HG03135 (cell line): ENCODE measurements around the gene FCGR3A.
"Not testable (repeated sequence)": the region's sequence is repeated elsewhere in the genome, so short reads cannot be mapped to it uniquely, and the experiment has no call there.

Experiments used
- ATAC-seq: cut with Tn5 transposase; IDR thresholded peaks from one replicate; pipeline ENCODE4 v1.9.1; 2021; ENCODE audit warnings: mild to moderate bottlenecking, moderate library complexity; ENCODE audit not compliant: unreplicated experiment

The FCGR3A gene

GRCh38 chr1:161531986-161532643 is 17.5 kb downstream of the FCGR3A start:
- ATAC-seq, result no peak

DNA sequence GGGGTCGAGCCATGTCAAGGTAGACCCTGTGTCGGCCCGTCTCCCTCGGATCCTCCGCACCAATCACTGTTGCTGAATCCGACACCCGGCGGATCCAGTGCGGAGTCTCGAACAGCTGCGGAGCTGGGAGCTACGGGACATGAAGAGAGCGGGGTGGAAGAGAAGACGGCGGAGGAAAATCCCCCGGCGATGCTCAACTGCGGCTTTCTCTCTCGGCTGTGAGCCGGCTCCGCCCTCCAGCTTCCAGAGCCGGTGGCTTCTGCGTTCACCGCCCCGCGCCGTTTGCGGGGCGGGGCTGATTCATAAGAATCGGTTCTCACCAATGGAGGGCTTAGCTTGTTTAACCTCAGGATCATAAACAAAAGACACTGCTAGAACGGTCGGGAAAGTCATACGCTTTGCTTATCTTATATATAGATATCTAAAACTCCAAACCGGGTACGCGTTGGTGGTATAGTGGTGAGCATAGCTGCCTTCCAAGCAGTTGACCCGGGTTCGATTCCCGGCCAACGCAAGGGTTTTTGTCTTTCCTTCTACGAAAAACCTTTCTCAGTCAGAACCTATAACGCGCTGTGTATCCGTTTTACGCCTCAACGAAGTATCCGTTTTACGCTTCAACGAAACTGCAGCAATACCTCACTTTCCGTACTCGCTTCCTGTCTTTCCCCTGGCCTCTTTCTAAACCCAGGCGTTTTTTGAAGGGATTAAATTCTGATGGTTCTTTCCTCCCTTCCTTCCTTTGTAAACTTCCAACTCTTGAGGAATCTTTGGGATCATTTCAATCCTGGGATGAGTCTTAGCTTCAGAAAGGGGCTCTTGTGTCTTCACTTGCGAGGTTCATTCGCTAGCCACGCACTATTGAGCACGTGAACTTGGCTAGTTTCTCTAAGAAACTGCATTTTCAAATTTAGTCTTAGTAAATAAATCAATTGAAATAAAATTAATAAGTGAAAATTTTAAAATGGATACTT is 18.7 kb downstream of the FCGR3A start:
- ATAC-seq, result peak; percentile 68

GRCh38 chr1:161530158-161530557 is 19.5 kb downstream of the FCGR3A start:
- ATAC-seq, result not testable (repeated sequence)

DNA sequence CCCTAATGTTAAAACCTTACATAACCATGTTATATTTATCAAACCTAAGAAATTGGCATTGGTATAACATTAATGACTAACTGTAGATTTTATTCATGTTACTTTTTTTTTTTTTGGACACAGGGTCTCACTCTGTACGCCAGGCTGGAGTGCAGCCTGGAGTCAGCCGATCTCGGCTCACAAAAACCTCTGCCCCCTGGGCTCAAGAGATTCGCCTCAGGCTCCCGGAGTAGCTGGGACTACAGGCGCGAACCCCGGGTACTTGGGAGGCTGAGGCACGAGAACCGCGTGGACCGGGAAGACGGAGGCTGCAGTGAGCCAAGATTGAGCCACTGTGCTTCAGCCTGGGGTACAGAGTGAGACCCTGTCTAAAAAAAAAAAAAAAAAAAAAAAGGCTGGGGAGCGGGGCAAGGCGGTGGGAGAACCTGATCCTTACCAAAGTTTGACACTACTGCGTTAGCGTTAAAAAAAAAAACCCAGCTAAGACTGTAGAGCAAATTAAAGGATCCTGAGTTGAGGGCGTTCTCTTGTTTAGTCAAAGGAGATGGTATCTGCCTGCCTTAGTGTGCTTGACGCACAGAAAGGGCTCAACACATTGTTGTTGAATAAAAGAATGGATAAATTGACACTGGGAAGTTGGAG is 20.0 kb downstream of the FCGR3A start:
- ATAC-seq, result not testable (repeated sequence)

DNA sequence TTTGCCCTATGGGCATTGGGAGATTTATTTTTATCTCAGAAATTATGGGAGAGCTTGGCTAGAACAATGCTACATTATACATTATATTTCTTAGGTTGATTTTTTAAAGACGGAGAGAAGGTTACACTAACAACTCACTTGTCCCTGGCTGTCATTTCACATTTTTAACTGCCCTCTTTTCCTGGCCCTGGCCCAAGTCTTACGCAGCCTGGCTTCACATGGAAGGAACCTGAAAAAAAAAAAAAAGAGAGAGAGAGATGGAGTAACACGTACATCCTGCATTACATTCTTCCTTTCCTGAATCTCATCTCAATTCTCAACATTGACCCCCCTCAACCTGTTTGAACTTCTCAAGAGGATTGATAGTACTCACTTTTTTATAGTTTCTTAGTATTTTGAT is 21.1 kb downstream of the FCGR3A start:
- not testable (repeated sequence) for ATAC-seq

DNA sequence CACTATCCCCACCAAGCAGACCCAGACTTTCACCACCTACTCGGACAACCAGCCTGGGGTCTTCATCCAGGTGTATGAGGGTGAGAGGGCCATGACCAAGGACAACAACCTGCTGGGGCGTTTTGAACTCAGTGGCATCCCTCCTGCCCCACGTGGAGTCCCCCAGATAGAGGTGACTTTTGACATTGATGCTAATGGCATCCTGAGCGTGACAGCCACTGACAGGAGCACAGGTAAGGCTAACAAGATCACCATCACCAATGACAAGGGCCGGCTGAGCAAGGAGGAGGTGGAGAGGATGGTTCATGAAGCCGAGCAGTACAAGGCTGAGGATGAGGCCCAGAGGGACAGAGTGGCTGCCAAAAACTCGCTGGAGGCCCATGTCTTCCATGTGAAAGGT is 23.7 kb downstream of the FCGR3A start:
- not testable (repeated sequence) for ATAC-seq

DNA sequence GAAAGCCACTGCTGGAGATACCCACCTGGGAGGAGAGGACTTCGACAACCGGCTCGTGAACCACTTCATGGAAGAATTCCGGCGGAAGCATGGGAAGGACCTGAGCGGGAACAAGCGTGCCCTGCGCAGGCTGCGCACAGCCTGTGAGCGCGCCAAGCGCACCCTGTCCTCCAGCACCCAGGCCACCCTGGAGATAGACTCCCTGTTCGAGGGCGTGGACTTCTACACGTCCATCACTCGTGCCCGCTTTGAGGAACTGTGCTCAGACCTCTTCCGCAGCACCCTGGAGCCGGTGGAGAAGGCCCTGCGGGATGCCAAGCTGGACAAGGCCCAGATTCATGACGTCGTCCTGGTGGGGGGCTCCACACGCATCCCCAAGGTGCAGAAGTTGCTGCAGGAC is 24.3 kb downstream of the FCGR3A start:
- ATAC-seq, result not testable (repeated sequence)

- peak; percentile 15 for ATAC-seq
These were observed 24.8 kb downstream of the FCGR3A start for GRCh38 chr1:161524742-161525291.

DNA sequence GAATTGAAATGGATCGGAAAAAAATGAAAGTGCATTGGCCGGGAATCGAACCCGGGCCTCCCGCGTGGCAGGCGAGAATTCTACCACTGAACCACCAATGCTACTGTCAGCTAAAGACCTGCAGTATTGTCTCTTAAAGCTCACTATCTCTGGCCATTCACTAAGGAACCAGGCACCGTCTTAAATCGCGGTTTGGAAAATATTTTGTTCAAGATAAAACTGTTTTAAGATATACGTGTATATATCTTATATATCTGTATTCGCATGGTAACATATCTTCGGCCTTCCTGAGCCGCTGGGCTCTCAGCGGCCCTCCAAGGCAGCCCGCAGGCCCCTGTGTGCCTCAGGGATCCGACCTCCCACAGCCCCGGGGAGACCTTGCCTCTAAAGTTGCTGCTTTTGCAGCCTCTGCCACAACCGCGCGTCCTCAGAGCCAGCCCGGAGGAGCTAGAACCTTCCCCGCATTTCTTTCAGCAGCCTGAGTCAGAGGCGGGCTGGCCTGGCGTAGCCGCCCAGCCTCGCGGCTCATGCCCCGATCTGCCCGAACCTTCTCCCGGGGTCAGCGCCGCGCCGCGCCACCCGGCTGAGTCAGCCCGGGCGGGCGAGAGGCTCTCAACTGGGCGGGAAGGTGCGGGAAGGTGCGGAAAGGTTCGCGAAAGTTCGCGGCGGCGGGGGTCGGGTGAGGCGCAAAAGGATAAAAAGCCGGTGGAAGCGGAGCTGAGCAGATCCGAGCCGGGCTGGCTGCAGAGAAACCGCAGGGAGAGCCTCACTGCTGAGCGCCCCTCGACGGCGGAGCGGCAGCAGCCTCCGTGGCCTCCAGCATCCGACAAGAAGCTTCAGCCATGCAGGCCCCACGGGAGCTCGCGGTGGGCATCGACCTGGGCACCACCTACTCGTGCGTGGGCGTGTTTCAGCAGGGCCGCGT is 25.5 kb downstream of the FCGR3A start, which contains the start of gene HSPA6:
Gene HSPA6 (plus strand): TSS at position 724 of the 925 bp plus-strand sequence. CDS start 119 bp downstream, at position 843.
- peak; percentile 67 for ATAC-seq

DNA sequence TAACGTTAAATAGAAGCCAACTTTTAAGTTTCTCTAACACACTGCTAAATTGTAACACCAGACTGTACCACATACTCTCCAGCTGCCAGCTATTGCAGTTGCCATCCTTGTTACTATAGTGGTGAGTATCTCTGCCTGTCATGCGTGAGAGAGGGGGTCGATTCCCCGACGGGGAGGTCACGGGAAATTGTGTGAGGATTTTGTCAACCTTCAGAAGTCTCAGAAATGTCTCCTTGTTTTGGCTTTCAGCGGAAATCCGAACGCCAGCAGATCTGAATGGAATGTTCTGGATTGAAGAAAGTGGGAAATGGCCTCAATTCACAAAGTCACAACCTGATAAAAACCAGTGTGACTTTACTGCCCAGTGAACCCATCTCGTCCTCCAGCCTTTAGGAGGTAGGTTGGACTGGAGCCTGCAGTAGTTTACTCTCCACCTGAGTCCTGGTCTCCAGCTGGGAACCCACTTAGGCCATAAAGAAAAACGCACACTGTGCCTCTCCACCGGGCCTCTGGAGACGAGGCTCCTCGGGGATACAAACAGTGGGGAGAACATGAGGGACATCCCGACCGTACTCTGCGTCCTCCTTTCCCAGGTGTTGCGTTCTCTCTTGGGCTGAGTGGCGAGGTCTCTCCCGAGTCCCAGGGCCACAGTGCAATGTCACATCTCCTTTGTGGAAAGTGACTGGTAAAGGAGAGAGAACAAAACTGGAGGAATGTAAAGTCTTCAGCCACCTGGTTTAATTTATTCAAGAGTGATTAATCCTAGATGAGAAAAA is 26.4 kb downstream of the FCGR3A start:
- peak; percentile 3 for ATAC-seq

DNA sequence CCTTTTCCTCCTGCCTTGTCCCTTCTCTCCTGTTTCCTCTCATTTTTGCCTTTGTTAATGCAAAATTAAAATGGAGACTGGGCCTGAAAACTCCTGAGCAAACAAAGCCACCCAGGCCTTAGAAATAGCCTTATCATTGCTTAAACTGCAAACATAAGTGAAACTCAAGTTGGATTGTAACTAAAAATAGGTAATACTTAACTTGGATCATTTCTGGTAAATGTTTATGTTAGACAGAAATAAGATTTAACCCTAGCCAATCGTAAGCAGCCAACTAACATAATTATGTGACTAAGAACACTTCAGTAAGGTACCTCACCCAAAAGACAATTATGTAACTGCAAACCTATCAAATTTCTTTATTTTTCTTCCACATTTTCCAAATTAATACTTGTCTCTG is 35.7 kb downstream of the FCGR3A start:
- ATAC-seq, result not testable (repeated sequence)

DNA sequence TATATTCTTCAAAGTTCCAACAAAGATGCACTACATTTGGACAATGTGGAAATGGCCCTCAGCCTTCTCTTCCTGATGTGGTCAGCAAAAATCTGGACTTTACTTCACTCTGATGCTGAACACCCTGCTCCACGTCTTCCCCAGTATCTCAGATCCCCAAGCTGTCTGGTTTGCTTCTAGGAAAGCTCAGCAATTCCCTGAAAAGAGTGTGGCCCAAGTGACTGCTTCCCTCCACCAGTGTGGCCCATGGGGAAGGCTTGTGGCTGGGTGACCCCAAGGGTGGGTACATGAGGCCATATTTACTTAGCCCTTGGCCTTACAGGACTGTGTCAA is 36.2 kb downstream of the FCGR3A start:
- not testable (repeated sequence) for ATAC-seq

- ATAC-seq, result not testable (repeated sequence)
These were observed 36.8 kb downstream of the FCGR3A start for GRCh38 chr1:161512636-161513447.

- no peak for ATAC-seq
These were observed 37.9 kb downstream of the FCGR3A start for GRCh38 chr1:161511756-161512060.

- ATAC-seq, result no peak
These were observed 38.4 kb downstream of the FCGR3A start for GRCh38 chr1:161511018-161511755.

DNA sequence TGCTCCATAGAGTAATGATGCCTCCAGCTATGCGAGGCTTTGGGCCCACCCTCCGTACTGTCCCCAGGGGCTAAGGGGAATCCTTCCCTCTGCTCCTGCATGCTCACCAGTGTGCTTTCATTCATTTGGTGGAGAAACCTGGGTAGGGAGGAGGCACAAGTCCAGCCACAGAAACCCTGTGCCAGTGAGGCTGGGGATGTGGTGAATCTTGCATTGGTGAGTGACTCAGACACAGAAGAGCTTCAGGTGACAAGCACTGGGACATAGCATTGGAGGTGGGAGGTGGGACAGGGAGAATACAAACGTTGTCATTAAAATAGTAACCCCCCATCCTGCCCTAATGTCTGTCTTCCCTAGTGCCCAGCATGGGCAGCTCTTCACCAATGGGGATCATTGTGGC is 39.1 kb downstream of the FCGR3A start:
- ATAC-seq, result no peak

DNA sequence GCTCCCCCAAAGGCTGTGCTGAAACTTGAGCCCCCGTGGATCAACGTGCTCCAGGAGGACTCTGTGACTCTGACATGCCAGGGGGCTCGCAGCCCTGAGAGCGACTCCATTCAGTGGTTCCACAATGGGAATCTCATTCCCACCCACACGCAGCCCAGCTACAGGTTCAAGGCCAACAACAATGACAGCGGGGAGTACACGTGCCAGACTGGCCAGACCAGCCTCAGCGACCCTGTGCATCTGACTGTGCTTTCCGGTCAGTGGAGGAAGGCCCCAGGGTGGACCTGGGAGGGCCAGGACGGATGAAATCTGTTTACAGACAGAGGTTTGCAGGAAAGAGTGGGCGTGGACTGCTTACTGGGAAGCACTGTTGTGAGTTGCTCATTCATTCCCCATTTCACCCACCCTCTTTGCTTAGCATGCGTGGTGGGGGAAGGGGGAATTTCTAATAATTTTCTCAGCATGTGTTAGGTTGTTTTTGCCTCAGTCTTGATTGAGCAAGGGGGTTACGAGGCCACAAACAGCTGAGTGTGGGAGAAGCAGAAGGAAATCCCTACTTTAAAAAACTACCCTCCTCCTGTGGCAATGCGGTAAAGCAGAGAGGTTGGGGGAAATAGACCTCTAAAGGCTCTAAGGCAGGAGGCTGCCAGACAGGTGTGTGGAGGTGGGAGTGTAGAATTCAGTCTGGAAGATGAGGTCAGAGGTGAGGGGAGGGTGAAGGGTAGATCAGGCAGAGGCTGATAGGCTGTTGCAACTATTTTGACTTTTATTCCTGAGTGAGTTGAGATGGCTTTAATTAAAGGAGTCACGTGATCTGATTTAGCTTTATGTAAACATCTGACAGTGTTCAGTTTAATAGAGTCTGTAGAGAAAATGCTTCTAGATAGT is 43.0 kb downstream of the FCGR3A start:
- no peak for ATAC-seq
